CD4-positive, alpha-beta T cell treated with Interleukin-17A for 1 hour (primary cell): ENCODE measurements around the gene GPAT2.
"Not testable (repeated sequence)": the region's sequence is repeated elsewhere in the genome, so short reads cannot be mapped to it uniquely, and the experiment has no call there.

ENCODE experiments used
- DNase-seq: peaks from one replicate; pipeline ENCODE4 v3.0.0-alpha.2; 2020

Gene GPAT2

DNA sequence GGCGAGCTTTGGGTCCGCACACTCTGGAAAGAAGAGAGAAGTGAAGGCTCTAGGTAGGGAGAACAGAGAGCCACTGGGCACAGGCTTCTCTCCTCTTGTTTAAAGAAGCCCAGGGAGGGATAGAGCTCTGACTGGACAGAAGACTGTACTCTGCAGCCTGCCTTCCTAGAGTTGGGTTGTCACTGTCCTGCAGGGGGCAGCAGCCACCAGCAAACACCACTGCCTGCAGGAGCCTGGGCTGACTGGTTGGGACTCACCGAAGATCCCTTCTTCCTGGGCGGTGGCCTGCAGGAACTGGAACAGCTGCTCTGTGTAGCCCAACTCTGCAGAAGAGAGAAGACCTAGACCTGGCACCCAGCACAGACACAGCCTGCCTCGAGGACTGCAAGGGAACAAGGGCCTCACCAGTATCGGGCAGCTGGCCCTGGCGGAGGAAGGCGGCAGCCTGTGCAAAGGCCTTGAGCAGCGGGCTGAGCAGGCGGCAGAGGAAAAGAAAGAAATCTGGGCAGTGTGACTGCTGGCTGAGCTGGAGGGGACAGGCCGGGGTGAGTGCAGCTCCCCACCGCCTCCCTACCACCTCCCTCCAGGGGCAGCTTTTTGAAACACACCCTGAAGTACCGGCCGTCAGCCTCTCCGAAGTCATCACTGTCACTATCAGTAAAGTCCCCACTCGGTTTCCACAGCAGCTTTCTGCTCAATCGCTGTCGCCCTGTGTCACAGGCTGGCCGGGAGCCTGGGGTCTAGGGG lies 11.8 kb downstream of the GPAT2 start:
- peak; percentile 80 for DNase-seq

DNA sequence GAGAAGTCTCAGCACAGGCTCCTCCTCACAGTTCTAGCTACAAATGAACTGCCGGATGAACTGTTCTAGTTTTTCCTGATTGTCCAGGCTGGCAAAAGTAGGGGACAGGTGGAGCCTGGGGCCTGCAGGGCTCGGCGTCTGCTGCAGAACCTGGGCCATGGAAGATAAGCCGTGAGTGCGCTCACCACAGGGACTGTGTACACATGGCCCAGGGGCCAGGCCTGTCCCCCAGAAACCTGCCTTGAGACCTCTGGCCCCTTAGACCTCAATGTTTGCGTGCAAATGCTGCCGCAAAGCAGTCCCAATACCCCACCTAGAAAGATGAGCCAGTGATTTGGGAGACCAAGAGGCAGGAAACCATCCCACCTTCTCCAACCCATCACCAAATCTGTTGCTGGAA lies 12.6 kb downstream of the GPAT2 start:
- not testable (repeated sequence) for DNase-seq

GRCh38 chr2:96021142-96021541 lies 13.6 kb downstream of the GPAT2 start:
- not testable (repeated sequence) for DNase-seq

DNA sequence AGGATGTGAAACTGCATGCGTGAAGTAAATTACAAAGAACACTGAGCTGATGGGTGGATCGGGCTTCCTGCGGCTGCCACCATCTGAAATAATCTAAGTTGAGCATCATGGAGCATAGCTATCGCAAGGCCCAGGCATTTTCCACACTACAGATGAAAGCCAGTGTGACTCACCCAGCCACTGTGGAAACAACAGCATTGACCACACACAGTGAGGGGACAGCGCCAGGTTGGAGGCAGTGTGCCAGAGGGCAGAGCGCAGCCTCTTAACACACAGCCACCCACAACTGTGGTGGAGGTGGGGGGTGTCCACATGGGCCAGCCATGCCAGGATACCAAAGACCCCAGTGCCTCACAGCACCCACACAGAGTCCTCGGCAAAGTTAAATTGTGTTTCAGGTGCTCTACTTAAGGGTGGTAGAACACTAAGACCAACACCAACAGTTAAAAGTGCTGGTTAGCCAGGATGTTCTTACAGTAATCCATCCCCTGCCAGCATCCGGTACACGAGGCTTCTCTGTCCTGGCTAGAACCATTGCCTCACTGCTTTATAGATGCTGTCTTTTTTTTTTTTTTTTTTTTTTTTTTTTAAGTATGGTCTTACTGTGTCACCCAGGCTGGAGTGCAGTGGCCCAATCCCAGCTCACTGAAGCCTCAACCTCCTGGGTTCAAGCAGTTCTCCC lies 14.7 kb downstream of the GPAT2 start:
- not testable (repeated sequence) for DNase-seq

GRCh38 chr2:96016321-96016720 lies 18.4 kb downstream of the GPAT2 start:
- not testable (repeated sequence) for DNase-seq

GRCh38 chr2:96012792-96013264 lies 21.9 kb downstream of the GPAT2 start:
- DNase-seq, result not testable (repeated sequence)

- DNase-seq, result not testable (repeated sequence)
These were observed 22.5 kb downstream of the GPAT2 start for GRCh38 chr2:96012086-96012791.

DNA sequence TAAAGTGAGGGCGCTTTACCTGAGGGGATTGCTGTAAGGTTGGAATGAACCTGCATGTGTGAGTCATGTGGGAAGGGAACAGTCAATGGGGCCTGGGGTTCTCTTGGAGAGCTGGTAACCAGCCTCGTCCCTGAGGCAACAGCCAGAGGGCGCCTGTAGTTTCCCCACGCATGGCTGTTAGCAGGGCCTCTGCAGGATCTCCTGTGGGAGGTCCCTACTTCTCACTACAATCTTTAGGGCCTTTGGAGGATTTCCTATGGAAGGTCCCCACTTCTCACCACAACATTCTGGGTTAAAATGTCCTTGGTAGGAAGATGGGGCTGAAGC lies 23.6 kb downstream of the GPAT2 start:
- peak; percentile 32 for DNase-seq

- DNase-seq, result peak; percentile 95
These were observed 24.2 kb downstream of the GPAT2 start for GRCh38 chr2:96010320-96011128.

DNA sequence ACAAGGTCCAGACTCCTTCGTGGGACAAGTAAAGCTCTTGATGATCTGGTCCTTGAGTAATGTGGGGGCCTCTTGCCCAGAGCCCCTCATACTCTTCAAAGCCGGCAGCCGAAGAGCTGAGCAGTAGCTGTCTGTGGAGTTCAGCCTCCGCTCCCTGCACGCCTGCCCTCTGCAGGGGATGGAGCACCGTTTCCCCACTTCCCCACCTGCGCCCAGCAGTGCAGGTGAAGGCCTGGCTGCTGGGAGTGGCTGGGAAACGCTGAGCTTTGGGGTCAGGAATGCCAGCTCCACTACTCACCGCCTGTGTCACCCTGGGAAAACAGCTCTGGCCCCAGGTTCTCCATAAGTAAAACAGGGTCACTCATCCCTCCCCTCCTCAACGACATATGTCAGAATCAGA lies 24.9 kb downstream of the GPAT2 start:
- DNase-seq, result not testable (repeated sequence)

GRCh38 chr2:96008051-96008450 lies 26.7 kb downstream of the GPAT2 start:
- DNase-seq, result not testable (repeated sequence)

DNA sequence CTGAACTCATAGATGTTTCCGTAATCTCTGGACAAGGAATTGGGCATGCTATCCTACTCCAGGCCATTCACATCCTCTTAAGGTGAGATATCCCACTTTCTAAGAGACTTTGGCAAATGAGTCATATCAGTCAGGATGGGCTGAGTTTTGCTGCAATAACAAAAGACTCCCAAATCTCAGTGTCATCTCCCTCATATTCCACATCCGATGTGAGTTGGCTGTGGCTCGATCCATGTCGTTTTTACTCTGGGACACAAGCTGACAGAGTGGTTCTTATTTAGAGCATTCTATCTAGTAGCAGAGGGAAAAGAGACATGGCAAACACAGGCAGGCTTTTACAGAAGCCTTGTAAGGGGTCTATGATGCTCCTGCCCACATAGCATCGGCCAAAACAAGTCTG lies 28.5 kb downstream of the GPAT2 start:
- not testable (repeated sequence) for DNase-seq

GRCh38 chr2:95992520-95993272 lies 42.0 kb downstream of the GPAT2 start:
- peak; percentile 81 for DNase-seq

- DNase-seq, result peak; percentile 39
These were observed 42.6 kb downstream of the GPAT2 start for GRCh38 chr2:95992102-95992501.

GRCh38 chr2:95991351-95992094 lies 43.2 kb downstream of the GPAT2 start, which contains the start of gene ANKRD36C:
ANKRD36C (minus strand) TSS chr2:95991824; CDS start chr2:95991708, 116 bp downstream.
- DNase-seq, result peak; percentile 51

DNA sequence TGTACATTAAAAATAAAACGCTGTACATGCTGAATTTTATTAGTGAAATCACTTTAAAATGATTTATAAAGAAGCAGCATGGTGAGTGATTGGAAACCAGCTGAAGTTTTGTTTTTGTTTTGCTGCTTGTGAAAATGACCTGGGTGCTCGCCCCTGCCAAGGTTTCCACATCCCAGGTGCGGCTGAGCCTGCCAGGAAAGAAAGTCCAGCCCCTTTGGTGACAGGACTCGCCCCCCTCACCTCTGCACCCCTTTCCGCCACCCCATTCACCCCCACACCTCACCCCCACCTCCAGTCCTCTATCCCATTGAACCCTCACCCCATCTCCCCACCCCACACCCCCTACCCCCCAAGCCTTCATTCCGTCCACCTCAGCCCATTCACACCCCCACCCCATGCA lies 43.8 kb downstream of the GPAT2 start:
- peak; percentile 18 for DNase-seq
